ENCODE results near the gene IRAK3.
"Not testable (repeated sequence)": the region's sequence is repeated elsewhere in the genome, so short reads cannot be mapped to it uniquely, and the experiment has no call there.

The IRAK3 gene

GRCh38 chr12:66165141-66165540 is 23.9 kb upstream of the IRAK3 start:
- in situ Hi-C loops (cut with HindIII; ENCODE audit: low pct_ligation_motif_present, low sequenced_read_pairs) = no loop called here
- Histone ChIP-seq H3K36me3 (replicated peaks) (no peaks in the 10 kb centered on the region), H3K27me3 (replicated peaks) (no peaks in the 10 kb centered on the region), H3K27ac (no peak overlapping the region), H3K4me3 (ENCODE audit: low read depth, low read length) (no peak overlapping the region)
- TF ChIP-seq CTCF (IDR thresholded peaks at IDR 0.05; ENCODE audit: low read depth, low read length, missing control alignments) = no peak
- DNase-seq = no peak

GRCh38 chr12:66166561-66166960 is 22.5 kb upstream of the IRAK3 start:
- no peak for TF ChIP-seq CTCF (IDR thresholded peaks at IDR 0.05; ENCODE audit: low read depth, low read length, missing control alignments)
- H3K4me3 ChIP-seq (ENCODE audit: low read depth, low read length) = no peak overlapping the region
- in situ Hi-C loops (cut with HindIII; ENCODE audit: low pct_ligation_motif_present, low sequenced_read_pairs) = no loop called here
- H3K36me3 ChIP-seq (replicated peaks) = no peaks in the 10 kb centered on the region
- H3K27me3 ChIP-seq (replicated peaks) = no peaks in the 10 kb centered on the region
- no peak for DNase-seq
- H3K27ac ChIP-seq = no peak overlapping the region

- H3K4me3 ChIP-seq (ENCODE audit: low read depth, low read length) = peak overlapping the region; percentile 81
- H3K36me3 ChIP-seq (replicated peaks) = no peaks in the 10 kb centered on the region
- no peaks in the 10 kb centered on the region for H3K27me3 ChIP-seq (replicated peaks)
- TF ChIP-seq CTCF (IDR thresholded peaks at IDR 0.05; ENCODE audit: low read depth, low read length, missing control alignments) = no peak
- in situ Hi-C loops (cut with HindIII; ENCODE audit: low pct_ligation_motif_present, low sequenced_read_pairs) = no loop called here
- no peak for DNase-seq
- H3K27ac ChIP-seq = peak overlapping the region; percentile 95
Measured at GRCh38 chr12:66168410-66168809, 20.6 kb upstream of the IRAK3 start.

- Histone ChIP-seq H3K4me3 (ENCODE audit: low read depth, low read length) (peak within 1 kb of the TSS; percentile 81), H3K36me3 (replicated peaks) (no peaks in the 10 kb centered on the region), H3K27me3 (replicated peaks) (no peaks in the 10 kb centered on the region), H3K27ac (peak within 1 kb of the TSS; percentile 95)
- in situ Hi-C loops (cut with HindIII; ENCODE audit: low pct_ligation_motif_present, low sequenced_read_pairs) = no loop called here
- peak; percentile 89 for DNase-seq
- peak; percentile 58 for TF ChIP-seq CTCF (IDR thresholded peaks at IDR 0.05; ENCODE audit: low read depth, low read length, missing control alignments)
Measured at GRCh38 chr12:66169221-66170170, 19.5 kb upstream of the IRAK3 start, which contains the start of gene TMBIM4. Gene TMBIM4 (minus strand): TSS chr12:66169996. CDS start chr12:66169951, 45 bp downstream.

- no peak for TF ChIP-seq CTCF (IDR thresholded peaks at IDR 0.05; ENCODE audit: low read depth, low read length, missing control alignments)
- no peaks in the 10 kb centered on the region for H3K27me3 ChIP-seq (replicated peaks)
- in situ Hi-C loops (cut with HindIII; ENCODE audit: low pct_ligation_motif_present, low sequenced_read_pairs) = no loop called here
- H3K4me3 ChIP-seq (ENCODE audit: low read depth, low read length) = no peak overlapping the region
- DNase-seq = no peak
- H3K36me3 ChIP-seq (replicated peaks) = no peaks in the 10 kb centered on the region
- H3K27ac ChIP-seq = peak overlapping the region; percentile 95
Measured at GRCh38 chr12:66170606-66171005, 18.4 kb upstream of the IRAK3 start.

- DNase-seq; in situ Hi-C loops (cut with HindIII; ENCODE audit: low pct_ligation_motif_present, low sequenced_read_pairs); H3K36me3 ChIP-seq (replicated peaks); H3K27ac ChIP-seq; H3K27me3 ChIP-seq (replicated peaks); H3K4me3 ChIP-seq (ENCODE audit: low read depth, low read length): not testable (repeated sequence)
Measured at GRCh38 chr12:66174391-66175325, 14.4 kb upstream of the IRAK3 start.
